PFSK-1 (cell line): ENCODE data around the gene STARD8.

Experiments used
- FOXP2 ChIP-seq: optimal IDR thresholded peaks from 2 replicates; pipeline ENCODE3; 2011; ENCODE audit warnings: borderline replicate concordance, control low read depth, inconsistent platforms; ENCODE audit not compliant: insufficient read depth; ENCODE audit errors: extremely low read length, extremely low read depth
- POLR2AphosphoS5 ChIP-seq: IDR thresholded peaks from 2 replicates; pipeline ENCODE4 v1.6.1; 2012; ENCODE audit warnings: low read depth, mild to moderate bottlenecking, control low read depth, low read length, moderate library complexity
- SIN3A ChIP-seq: IDR thresholded peaks from 2 replicates; pipeline ENCODE4 v1.6.1; 2012; ENCODE audit warnings: mild to moderate bottlenecking, low read length, moderate library complexity, borderline replicate concordance; ENCODE audit not compliant: insufficient read depth
- TAF1 ChIP-seq: IDR thresholded peaks from 2 replicates; pipeline ENCODE4 v1.6.1; 2012; ENCODE audit warnings: low read length, control low read depth, borderline replicate concordance; ENCODE audit not compliant: insufficient read depth
- TF ChIP-seq, protein P1 (sequence below), 2 experiments: IDR thresholded peaks; 2 replicates each; pipeline versions ENCODE4 v1.6.1 to v1.8.0; 2011 to 2012; ENCODE audit warnings: low read depth in 2 of 2, low read length in 2 of 2, control low read depth in 1 of 2, inconsistent platforms in 1 of 2, mild to moderate bottlenecking in 1 of 2, moderate library complexity in 1 of 2; ENCODE audit not compliant: insufficient read depth in 1 of 2

GRCh38 chrX:68671221-68671620 is 23.8 kb downstream of the STARD8 start:
- TF ChIP-seq POLR2AphosphoS5 (no peak), TAF1 (no peak), FOXP2 (no peak), SIN3A (no peak)
- TF ChIP-seq, protein P1, sequence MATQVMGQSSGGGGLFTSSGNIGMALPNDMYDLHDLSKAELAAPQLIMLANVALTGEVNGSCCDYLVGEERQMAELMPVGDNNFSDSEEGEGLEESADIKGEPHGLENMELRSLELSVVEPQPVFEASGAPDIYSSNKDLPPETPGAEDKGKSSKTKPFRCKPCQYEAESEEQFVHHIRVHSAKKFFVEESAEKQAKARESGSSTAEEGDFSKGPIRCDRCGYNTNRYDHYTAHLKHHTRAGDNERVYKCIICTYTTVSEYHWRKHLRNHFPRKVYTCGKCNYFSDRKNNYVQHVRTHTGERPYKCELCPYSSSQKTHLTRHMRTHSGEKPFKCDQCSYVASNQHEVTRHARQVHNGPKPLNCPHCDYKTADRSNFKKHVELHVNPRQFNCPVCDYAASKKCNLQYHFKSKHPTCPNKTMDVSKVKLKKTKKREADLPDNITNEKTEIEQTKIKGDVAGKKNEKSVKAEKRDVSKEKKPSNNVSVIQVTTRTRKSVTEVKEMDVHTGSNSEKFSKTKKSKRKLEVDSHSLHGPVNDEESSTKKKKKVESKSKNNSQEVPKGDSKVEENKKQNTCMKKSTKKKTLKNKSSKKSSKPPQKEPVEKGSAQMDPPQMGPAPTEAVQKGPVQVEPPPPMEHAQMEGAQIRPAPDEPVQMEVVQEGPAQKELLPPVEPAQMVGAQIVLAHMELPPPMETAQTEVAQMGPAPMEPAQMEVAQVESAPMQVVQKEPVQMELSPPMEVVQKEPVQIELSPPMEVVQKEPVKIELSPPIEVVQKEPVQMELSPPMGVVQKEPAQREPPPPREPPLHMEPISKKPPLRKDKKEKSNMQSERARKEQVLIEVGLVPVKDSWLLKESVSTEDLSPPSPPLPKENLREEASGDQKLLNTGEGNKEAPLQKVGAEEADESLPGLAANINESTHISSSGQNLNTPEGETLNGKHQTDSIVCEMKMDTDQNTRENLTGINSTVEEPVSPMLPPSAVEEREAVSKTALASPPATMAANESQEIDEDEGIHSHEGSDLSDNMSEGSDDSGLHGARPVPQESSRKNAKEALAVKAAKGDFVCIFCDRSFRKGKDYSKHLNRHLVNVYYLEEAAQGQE (IDR thresholded peaks at IDR 0.05; ENCODE audit: insufficient read depth in 1 of 2, low read depth in 2 of 2, low read length in 2 of 2), result no peak
